NT2/D1 (cell line): ENCODE data around the gene KLF13.

Experiments used
- DNase-seq: peaks from one replicate; pipeline ENCODE4 v3.0.0-alpha.2; 2011; ENCODE audit warnings: low read depth, low spot score
- H3K27me3 ChIP-seq: 2 replicates; pipeline ENCODE4 v1.6.0; 2011; ENCODE audit warnings: mild to moderate bottlenecking; ENCODE audit not compliant: insufficient read length, insufficient read depth
- H3K36me3 ChIP-seq: 2 replicates; pipeline ENCODE4 v1.6.1; 2011; ENCODE audit warnings: mild to moderate bottlenecking, low read length, mixed read lengths; ENCODE audit not compliant: insufficient read depth, insufficient read length
- H3K4me1 ChIP-seq: 2 replicates; pipeline ENCODE4 v1.5.1; 2011; ENCODE audit not compliant: insufficient read depth, insufficient read length
- H3K4me3 ChIP-seq: 2 replicates; pipeline ENCODE4 v1.5.1; 2011; ENCODE audit warnings: low read depth; ENCODE audit not compliant: insufficient read length
- H3K9ac ChIP-seq: 2 replicates; pipeline ENCODE4 v1.6.0; 2011; ENCODE audit warnings: low read depth; ENCODE audit not compliant: insufficient read length
- H3K9me3 ChIP-seq: 2 replicates; pipeline ENCODE4 v1.5.1; 2011; ENCODE audit warnings: mild to moderate bottlenecking, low read length; ENCODE audit not compliant: insufficient read depth
- SUZ12 ChIP-seq: IDR thresholded peaks from 2 replicates; pipeline ENCODE4 v1.6.1; 2011; ENCODE audit not compliant: insufficient read length, insufficient read depth; ENCODE audit errors: extremely low read depth
- YY1 ChIP-seq: IDR thresholded peaks from 2 replicates; pipeline ENCODE4 v1.6.1; 2011; ENCODE audit not compliant: insufficient read length, insufficient read depth
- ZNF274 ChIP-seq: IDR thresholded peaks from 2 replicates; pipeline ENCODE4 v1.6.1; 2011; ENCODE audit warnings: mild to moderate bottlenecking, low read depth, low read length

KLF13 gene

GRCh38 chr15:31373096-31373865 lies 46.6 kb downstream of the KLF13 start:
- no peak overlapping the region for H3K9ac ChIP-seq
- no peak overlapping the region for H3K4me3 ChIP-seq
- H3K27me3 ChIP-seq = no peaks in the 10 kb centered on the region
- no peaks in the 10 kb centered on the region for H3K36me3 ChIP-seq
- TF ChIP-seq SUZ12 = no peak
- no peak for TF ChIP-seq YY1
- H3K4me1 ChIP-seq = peaks cover 22% of the 10 kb centered on the region
- peaks cover 18% of the 10 kb centered on the region; the same call in 1 of the 2 replicates for H3K9me3 ChIP-seq
- DNase-seq = no peak

- no peak for DNase-seq
- H3K4me1 ChIP-seq = peaks cover 22% of the 10 kb centered on the region
- no peaks in the 10 kb centered on the region for H3K27me3 ChIP-seq
- H3K4me3 ChIP-seq = no peak overlapping the region
- H3K9me3 ChIP-seq = peaks cover 13% of the 10 kb centered on the region; the same call in 1 of the 2 replicates
- no peak overlapping the region for H3K9ac ChIP-seq
- TF ChIP-seq SUZ12 (no peak), YY1 (no peak), ZNF274 (no peak)
- no peaks in the 10 kb centered on the region for H3K36me3 ChIP-seq
Measured at GRCh38 chr15:31373970-31374369, 47.3 kb downstream of the KLF13 start.

GRCh38 chr15:31374489-31374888 lies 47.9 kb downstream of the KLF13 start:
- TF ChIP-seq YY1 (no peak), SUZ12 (no peak), ZNF274 (no peak)
- Histone ChIP-seq H3K4me3 (no peak overlapping the region), H3K27me3 (no peaks in the 10 kb centered on the region), H3K36me3 (no peaks in the 10 kb centered on the region), H3K4me1 (peaks cover 22% of the 10 kb centered on the region), H3K9me3 (peaks cover 7% of the 10 kb centered on the region; the same call in 1 of the 2 replicates), H3K9ac (no peak overlapping the region)
- no peak for DNase-seq

- Histone ChIP-seq H3K4me3 (no peak overlapping the region), H3K27me3 (no peaks in the 10 kb centered on the region), H3K9me3 (peaks cover 2% of the 10 kb centered on the region; the same call in 1 of the 2 replicates), H3K9ac (no peak overlapping the region), H3K4me1 (peaks cover 22% of the 10 kb centered on the region), H3K36me3 (no peaks in the 10 kb centered on the region)
- no peak for DNase-seq
- TF ChIP-seq YY1 (no peak), SUZ12 (no peak), ZNF274 (no peak)
Measured at GRCh38 chr15:31374986-31375385, 48.4 kb downstream of the KLF13 start.

GRCh38 chr15:31375772-31376171 lies 49.1 kb downstream of the KLF13 start:
- Histone ChIP-seq H3K36me3 (no peaks in the 10 kb centered on the region), H3K4me1 (peaks cover 22% of the 10 kb centered on the region)
- no peak for TF ChIP-seq YY1
- no peak for TF ChIP-seq ZNF274
- TF ChIP-seq SUZ12 = no peak

DNA sequence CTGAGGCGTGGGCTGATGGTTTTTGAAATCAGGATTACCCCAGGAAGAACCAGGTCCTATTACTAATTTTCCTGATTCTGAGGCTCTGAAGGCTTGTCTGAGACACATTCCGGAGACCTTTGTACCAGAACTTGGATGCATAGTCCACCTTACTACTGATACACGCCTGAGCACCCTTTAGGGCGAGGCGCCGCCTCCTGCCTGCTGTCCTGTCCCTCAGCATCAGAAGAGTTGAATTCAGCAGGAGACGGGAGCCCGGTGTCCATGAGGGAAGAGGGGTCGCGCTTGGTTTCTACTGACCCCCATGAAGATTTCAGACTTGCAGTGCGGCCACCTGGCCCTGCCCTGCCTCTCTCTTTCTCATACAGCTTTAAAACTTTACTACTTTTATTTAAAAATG lies 49.9 kb downstream of the KLF13 start:
- no peak for DNase-seq
- TF ChIP-seq ZNF274 (no peak), YY1 (no peak), SUZ12 (no peak)
- no peak overlapping the region for H3K9ac ChIP-seq
- no peak overlapping the region for H3K4me3 ChIP-seq
- H3K9me3 ChIP-seq = peaks cover 5% of the 10 kb centered on the region; the same call in 1 of the 2 replicates
- peaks cover 21% of the 10 kb centered on the region for H3K4me1 ChIP-seq
- no peaks in the 10 kb centered on the region for H3K36me3 ChIP-seq
- H3K27me3 ChIP-seq = no peaks in the 10 kb centered on the region

More at GRCh38 chr15:31375772-31376171, 49.1 kb downstream of the KLF13 start:
- Histone ChIP-seq H3K4me3 (no peak overlapping the region), H3K9me3 (no peaks in the 10 kb centered on the region), H3K27me3 (no peaks in the 10 kb centered on the region), H3K9ac (no peak overlapping the region)
- no peak for DNase-seq

DNA sequence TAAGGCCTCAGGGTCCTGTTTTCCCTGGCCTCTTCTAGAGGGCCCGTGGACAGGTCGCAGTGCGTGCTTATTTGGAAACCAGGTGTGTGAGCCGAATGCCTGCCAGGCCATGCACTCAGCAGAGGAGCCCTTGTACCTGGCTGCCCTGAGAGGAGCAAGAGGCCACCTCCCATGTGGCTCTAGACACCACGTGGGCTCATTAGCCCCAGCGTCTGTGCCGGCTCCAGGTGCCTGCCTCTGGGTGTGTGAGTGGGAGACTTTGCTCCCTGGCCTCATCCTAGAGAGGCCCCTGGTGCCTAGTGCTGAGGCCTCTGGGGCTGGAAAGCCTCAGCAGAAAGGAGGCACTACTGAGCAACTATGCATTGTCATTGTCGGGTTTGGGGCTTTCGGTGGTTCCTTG lies 50.4 kb downstream of the KLF13 start:
- Histone ChIP-seq H3K9ac (no peak overlapping the region), H3K9me3 (peaks cover 5% of the 10 kb centered on the region; the same call in 1 of the 2 replicates)

DNA sequence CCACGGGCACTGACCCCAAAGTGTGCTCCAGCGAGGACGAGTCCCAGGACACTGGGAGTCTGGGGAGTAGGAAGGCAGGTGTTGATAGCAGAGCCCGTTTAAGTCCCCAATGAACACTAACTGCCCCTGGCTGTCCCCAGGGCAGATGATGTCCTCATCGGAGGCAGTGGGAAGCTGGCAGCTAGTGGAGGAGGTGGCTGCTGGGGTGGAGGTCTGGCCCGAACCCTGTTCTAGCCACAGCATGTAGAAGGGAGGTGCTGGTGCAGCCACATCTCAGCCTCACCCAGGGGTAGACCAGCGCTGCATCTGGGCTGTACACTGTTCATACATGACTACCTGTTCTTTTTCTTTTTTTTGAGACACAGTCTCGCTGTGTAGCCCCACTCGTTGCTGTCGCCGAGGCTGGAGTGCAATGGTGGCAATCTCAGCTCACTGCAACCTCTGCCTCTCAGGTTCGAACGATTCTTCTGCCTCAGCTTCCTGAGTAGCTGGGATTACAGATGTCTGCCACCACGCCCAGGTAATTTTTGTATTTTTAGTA lies 51.8 kb downstream of the KLF13 start:
- H3K9me3 ChIP-seq = peaks cover 5% of the 10 kb centered on the region; the same call in 1 of the 2 replicates
- no peaks in the 10 kb centered on the region for H3K36me3 ChIP-seq
- no peak for DNase-seq
- no peak for TF ChIP-seq ZNF274
- TF ChIP-seq YY1 = no peak
- TF ChIP-seq SUZ12 = no peak
- H3K27me3 ChIP-seq = no peaks in the 10 kb centered on the region
- H3K4me3 ChIP-seq = no peak overlapping the region
- no peak overlapping the region for H3K9ac ChIP-seq
- peaks cover 14% of the 10 kb centered on the region for H3K4me1 ChIP-seq

More for the DNA sequence above, 50.4 kb downstream of the KLF13 start:
- Histone ChIP-seq H3K36me3 (no peaks in the 10 kb centered on the region), H3K4me3 (no peak overlapping the region), H3K4me1 (peaks cover 16% of the 10 kb centered on the region), H3K27me3 (no peaks in the 10 kb centered on the region)
- DNase-seq = no peak
- TF ChIP-seq YY1 = no peak
